RWPE1 (cell line): ENCODE results near the gene CPTP.

Source experiments
- CTCF ChIA-PET: fragments of 350-600 bp; sonication (Branson Sonifier 250); formaldehyde crosslinking; extraction: SDS; loops from one replicate; lab custom pipeline; 2021; lab: Yijun Ruan, JAX
- POLR2A ChIA-PET: fragments of 400-600 bp; formaldehyde crosslinking; extraction: SDS; loops from one replicate; lab custom pipeline; 2020; ENCODE audit warnings: antibody characterized with exemption; ENCODE audit not compliant: low non-redundant PET; lab: Yijun Ruan, JAX
- DNase-seq: peaks from one replicate; pipeline ENCODE4 v3.0.0; 2012; ENCODE audit warnings: low spot score
- H3K27ac ChIP-seq: fragments of 450-650 bp; 2 replicates; pipeline ENCODE4 v1.5.1; 2017
- TF ChIP-seq, protein P1 (sequence below): fragments of 450-650 bp; conservative IDR thresholded peaks from 2 replicates; pipeline ENCODE4 v1.5.1; 2017; ENCODE audit warnings: low read depth, mild to moderate bottlenecking

The CPTP gene

DNA sequence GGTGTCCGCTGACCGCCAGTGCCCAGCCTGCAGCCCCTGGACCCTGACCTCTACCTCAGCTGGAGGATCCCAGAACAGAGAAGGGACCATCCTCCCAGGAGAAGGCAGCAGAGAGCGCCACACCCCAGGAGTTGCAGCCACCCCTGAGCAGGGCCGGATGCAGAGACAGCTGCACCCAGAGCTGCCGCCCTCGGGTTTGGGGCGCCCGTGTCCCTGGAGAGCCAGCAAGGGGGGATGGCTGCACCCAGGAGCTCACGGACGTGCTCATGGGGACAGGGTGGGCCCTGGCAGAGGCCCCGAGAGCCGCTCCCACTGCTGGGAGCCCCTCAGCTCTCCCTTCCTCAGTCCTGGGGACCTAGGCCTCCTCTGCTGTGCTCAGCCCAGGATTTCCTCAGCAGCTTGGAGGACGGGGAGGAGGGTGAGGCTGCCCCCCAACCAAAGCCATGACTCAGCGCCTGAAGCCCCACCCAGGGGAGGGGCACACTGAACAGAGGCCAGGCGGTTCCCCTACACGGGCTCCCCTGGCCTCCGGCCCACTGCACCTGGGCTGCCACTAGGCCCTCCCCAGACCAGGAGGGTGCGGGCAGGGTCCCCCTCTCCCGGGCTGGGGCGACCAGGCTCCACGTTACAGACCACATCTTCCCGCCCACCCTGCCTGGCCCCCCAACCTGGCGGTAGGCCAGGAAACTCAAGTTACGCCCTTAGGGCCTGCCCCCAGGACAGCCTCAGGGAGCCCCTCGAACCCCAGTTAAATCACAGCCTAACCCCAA, 19.1 kb upstream of the CPTP start:
- H3K27ac ChIP-seq, result peak overlapping the region; percentile 100
- ChIA-PET CTCF (interaction anchor here (1.6 kb wide), 1 partner anchor 14 kb away, joined by 5 read pairs; no protein-coding TSS in a partner anchor), POLR2A (interaction anchor here (0.5 kb wide), 1 partner anchor 13 kb away, joined by 4 read pairs; no protein-coding TSS in a partner anchor)
- TF ChIP-seq, protein P1, sequence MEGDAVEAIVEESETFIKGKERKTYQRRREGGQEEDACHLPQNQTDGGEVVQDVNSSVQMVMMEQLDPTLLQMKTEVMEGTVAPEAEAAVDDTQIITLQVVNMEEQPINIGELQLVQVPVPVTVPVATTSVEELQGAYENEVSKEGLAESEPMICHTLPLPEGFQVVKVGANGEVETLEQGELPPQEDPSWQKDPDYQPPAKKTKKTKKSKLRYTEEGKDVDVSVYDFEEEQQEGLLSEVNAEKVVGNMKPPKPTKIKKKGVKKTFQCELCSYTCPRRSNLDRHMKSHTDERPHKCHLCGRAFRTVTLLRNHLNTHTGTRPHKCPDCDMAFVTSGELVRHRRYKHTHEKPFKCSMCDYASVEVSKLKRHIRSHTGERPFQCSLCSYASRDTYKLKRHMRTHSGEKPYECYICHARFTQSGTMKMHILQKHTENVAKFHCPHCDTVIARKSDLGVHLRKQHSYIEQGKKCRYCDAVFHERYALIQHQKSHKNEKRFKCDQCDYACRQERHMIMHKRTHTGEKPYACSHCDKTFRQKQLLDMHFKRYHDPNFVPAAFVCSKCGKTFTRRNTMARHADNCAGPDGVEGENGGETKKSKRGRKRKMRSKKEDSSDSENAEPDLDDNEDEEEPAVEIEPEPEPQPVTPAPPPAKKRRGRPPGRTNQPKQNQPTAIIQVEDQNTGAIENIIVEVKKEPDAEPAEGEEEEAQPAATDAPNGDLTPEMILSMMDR, result no peak
- peak; percentile 85 for DNase-seq

DNA sequence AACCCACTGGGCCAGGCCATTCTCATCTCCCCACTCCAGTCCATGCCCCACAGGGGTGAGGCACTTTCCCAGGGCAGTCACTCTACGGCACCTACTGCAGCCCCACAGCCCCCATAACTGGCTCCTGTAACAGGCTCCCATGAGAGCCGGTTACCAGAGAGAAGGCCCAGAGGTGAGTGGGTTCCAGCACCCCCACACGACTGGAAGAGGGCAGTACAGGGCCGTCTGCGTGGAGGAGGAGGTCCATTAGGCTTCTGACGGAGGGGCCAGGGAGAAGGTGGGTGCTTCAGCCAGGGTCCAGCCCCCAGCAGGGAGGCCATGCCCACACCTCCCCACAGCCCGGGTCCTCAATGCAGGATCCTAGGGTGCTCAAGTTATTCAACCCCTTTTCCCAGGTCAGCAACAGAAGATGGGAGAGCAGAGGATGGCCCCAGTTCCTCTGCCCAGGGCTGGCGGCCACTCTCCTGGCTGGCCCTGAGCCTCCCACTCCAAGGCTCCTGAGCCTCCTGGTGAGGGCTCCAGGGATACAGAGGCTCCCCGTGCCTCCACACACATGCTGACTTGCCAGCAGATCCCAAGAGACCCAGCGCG, 18.4 kb upstream of the CPTP start:
- ChIA-PET CTCF (interaction anchor here (1.6 kb wide), 1 partner anchor 14 kb away, joined by 5 read pairs; no protein-coding TSS in a partner anchor), POLR2A (no interaction called here)
- H3K27ac ChIP-seq, result peak overlapping the region; percentile 100
- DNase-seq, result no peak
- TF ChIP-seq, protein P1, result no peak; the same call in 1 of the 2 replicates

DNA sequence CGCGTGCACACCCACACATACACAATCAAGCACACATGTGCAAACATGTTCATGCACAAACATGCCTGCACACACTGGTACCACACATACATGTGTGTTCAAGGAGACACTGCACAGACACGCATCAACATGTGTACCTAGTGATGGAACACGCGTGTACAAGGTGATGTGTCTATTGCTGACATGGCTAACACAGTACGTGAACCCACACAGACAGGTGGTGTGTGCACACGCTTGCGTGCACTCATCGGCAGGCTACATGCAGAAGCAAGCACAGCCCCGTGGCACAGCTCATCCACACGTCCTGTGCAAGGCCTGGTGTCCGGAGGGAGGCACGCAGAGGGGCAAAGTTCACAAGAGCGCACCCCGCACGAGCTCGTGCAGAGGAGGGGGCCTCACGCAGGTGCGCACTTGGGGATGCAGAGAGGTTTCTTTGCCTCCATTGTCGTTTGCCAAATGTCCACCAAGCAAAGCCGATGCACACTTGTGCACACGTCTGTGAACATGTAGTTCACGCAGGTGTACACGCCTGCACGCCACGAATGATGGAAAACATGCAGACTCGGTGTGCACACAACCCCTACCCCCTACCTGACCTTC, 17.8 kb upstream of the CPTP start:
- ChIA-PET POLR2A (no interaction called here), CTCF (no interaction called here)
- TF ChIP-seq, protein P1, result no peak
- peak overlapping the region; percentile 100 for H3K27ac ChIP-seq
- DNase-seq, result no peak

DNA sequence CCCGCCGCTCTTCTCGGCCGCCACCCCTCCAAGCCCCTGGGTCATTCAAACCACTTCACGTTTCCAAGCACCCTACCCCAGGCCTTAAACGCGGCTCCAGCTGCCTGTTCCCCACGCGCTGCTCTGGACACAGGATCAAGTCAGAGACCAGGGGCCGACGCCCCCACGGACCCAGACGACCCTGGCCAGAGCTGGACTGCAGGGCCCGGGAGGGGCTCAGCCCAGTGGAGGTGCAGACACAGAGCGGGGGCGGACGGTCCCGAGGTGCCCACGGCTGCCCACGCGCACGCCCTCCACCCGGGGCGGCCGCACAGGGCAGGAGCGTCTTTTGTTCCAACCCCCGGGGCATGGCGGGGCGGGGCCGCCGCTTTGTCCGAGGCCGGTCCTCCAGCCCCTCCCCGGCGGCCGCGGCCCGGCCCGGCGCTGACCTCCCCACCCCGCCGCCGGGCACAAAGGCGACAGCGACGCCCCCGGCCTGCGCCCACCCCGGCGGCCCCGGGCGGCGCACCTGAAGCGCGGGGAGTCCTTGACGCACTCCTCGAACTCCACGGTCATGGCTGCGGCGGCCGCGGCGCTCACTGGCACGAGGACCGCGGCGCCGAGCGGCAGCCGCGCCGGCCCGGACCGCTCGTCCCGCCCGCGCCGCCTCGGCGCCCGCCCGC, 17.2 kb upstream of the CPTP start:
- POLR2A ChIA-PET, result no interaction called here
- TF ChIP-seq, protein P1, result no peak
- peak overlapping the region; percentile 100 for H3K27ac ChIP-seq
- CTCF ChIA-PET, result no interaction called here
- no peak for DNase-seq

DNA sequence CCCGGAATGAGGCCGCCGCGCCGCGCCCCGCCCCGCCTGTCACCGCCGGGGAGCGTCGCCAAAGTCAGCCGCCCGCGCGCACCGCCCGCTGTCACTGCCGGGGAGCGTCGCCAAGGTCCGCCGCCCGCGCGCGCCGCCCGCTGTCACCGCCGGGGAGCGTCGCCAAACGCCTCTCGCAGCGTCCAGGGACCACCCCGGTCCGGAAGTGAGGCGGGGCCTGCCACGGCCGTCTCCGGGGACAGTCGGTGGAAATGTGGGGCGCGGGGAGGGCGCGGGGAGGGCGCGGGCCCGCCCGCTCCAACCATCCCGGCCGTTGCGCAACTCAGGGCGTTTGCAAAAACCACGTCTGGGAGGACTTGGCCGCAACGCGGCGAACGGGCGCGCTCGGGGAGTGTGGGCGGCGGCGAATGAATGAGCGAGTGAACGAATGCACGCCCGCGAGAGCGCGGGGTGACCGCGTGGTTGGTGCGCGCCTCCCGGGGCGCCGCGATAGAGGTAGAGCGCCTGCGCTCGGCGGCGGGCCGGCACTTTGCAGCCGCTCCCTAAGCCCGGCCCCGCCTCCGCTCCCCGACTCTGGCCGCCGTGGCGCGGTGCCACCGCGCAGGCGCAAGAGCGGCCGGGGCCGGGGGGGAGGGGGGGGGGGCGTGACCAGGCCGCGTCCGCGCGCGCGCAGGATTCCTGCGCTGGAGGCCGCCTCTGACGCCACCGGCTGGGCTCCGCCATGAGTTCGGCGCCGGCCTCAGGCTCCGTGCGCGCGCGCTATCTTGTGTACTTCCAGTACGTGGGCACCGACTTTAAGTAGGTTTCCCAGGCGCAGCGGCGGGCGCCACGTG, 16.5 kb upstream of the CPTP start, which contains the start of the genes ACAP3 and PUSL1:
Gene ACAP3 (minus strand): TSS at position 8 of the 833 bp plus-strand sequence. CDS start 115 bp downstream, outside the sequence.
Gene PUSL1 (plus strand): TSS at position 675 of the 833 bp plus-strand sequence. CDS start 47 bp downstream, at position 722.
- TF ChIP-seq, protein P1, result no peak
- ChIA-PET POLR2A (no interaction called here), CTCF (no interaction called here)
- H3K27ac ChIP-seq, result peak within 1 kb of the TSS; percentile 100
- DNase-seq, result peak; percentile 97
